Measurements from ENCODE around the gene WDR37. TPM values are rescaled to one million over a fixed set of nuclear protein-coding genes. Genes with fewer than 3 reads are reported as not detected.
"Not testable (repeated sequence)": the region's sequence is repeated elsewhere in the genome, so short reads cannot be mapped to it uniquely, and the experiment has no call there.

Gene WDR37, protein sequence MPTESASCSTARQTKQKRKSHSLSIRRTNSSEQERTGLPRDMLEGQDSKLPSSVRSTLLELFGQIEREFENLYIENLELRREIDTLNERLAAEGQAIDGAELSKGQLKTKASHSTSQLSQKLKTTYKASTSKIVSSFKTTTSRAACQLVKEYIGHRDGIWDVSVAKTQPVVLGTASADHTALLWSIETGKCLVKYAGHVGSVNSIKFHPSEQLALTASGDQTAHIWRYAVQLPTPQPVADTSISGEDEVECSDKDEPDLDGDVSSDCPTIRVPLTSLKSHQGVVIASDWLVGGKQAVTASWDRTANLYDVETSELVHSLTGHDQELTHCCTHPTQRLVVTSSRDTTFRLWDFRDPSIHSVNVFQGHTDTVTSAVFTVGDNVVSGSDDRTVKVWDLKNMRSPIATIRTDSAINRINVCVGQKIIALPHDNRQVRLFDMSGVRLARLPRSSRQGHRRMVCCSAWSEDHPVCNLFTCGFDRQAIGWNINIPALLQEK
- 8.4 and 9.7 TPM in 2 replicates for total RNA-seq (2014; rRNA removed; shearing (Covaris generic))

DNA sequence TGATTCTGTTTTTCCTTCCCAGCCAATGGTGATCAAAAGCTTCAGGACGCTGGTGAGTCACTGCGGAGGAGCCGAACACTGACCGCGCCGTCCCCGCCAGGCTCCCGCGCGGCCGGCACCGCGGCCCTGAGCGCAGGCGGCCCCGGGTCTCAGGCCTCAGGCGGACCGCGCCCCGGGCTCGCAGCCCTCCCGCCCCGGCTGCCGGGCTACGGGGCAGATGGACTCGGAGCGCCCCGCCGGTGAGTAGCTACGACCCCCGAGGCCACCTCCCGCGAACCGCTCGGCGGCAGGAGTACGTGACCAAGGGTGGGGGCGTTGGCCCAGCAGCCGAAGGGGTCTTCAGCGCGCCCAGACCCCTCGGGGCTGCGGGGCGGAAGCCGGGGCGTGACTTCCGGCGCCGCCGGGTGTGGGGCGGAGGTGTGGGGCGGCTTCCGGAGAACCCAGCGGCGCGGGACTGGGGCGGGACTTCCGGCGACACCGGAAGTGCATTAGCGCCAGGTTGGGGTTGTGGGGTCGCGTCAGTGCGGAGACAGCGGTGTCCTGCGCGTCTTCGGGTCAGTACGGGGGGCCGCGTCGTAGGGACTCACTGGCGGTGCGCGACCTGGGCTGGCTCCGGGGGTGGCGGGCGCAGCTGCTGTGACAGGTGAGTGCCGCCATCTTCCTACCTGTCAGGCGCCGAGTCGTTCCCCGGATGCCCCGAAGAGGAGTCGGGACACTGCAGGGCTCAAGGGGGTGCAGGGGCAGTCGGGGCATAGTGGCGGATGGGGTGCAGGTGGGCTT lies at the start of gene WDR37:
TSS of gene WDR37 (plus strand) at position 60 of the 780 bp plus-strand sequence. CDS start 15,771 bp downstream, outside the sequence.
- DNase-seq, result peak; percentile 98
- H3K4me3 ChIP-seq (ENCODE audit: insufficient read depth, low read depth, low read length), result peak within 1 kb of the TSS; percentile 94
- H3K27me3 ChIP-seq (ENCODE audit: control insufficient read depth, insufficient read depth, low read length), result no peaks in the 10 kb centered on the region
- H3K36me3 ChIP-seq (replicated peaks; ENCODE audit: control insufficient read depth, insufficient read depth, low read length), result peaks cover 8% of the 10 kb centered on the region

DNA sequence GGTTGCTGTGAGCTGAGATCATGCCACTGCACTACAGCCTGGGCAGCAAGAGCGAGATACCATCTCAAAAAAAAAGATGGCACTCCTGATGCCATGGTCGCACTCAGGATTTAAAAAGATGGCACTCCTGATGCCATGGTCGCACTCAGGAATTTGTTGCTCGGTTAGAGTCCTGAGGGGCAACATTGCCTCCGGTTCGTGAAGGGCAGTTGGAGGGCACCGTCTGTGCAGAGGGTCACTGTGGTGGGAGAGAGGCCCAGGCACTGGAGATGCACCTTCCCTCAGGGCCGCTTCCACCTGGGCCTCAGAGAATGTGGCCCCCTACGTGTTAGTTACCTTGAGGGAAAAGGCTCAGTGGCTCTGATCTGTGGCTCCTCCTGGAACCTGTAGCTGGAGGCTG lies 49.6 kb upstream of the WDR37 start:
- H3K36me3 ChIP-seq (replicated peaks; ENCODE audit: control insufficient read depth, insufficient read depth, low read length), result peaks cover 68% of the 10 kb centered on the region
- H3K4me3 ChIP-seq (ENCODE audit: insufficient read depth, low read depth, low read length), result no peak overlapping the region
- DNase-seq, result no peak

DNA sequence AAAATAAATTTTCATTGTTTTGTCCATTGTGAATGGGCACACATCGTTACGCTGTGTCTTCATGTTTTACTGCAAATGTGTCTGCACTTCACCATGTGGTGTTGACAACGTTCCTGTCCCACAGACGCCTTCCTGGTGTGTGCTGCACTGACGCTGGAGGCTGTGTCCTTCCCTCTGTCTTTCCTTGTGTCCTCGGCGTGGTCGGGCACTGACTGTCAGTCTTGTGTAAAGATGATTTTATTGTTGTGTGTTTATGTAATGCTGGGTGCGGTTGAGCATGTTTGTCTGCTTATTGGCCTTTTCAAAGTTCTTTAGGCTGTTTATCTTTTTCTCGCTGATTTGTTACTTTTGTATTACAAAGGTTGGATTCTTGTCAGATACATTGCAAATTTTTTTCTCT lies 48.6 kb upstream of the WDR37 start:
- H3K4me3 ChIP-seq (ENCODE audit: insufficient read depth, low read depth, low read length), result no peak overlapping the region
- no peaks in the 10 kb centered on the region for H3K27me3 ChIP-seq (ENCODE audit: control insufficient read depth, insufficient read depth, low read length)
- DNase-seq, result no peak
- peaks cover 73% of the 10 kb centered on the region for H3K36me3 ChIP-seq (replicated peaks; ENCODE audit: control insufficient read depth, insufficient read depth, low read length)

More for the DNA sequence above, 49.6 kb upstream of the WDR37 start:
- no peaks in the 10 kb centered on the region for H3K27me3 ChIP-seq (ENCODE audit: control insufficient read depth, insufficient read depth, low read length)

DNA sequence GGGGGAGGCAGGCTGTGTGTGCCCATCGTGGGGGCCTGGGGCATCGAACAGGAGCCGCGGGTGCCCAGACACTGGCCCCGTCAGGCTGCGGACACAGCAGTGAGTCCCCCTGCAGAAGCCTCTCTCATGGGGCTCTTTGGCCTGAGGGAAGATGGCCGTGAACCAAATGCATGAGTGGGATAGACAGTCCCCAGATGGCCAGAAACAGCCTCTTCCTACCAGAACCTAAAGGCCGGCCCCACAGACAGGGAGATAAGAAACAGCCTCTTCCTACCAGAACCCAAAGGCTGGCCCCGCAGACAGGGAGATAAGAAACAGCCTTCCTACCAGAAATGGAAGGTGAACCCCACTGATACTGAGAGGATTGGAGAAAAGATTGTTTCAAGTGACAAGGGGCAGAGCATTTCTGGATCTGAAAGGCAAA lies 47.1 kb upstream of the WDR37 start:
- DNase-seq, result no peak
- H3K36me3 ChIP-seq (replicated peaks; ENCODE audit: control insufficient read depth, insufficient read depth, low read length), result peaks cover 70% of the 10 kb centered on the region
- H3K4me3 ChIP-seq (ENCODE audit: insufficient read depth, low read depth, low read length), result no peak overlapping the region
- no peaks in the 10 kb centered on the region for H3K27me3 ChIP-seq (ENCODE audit: control insufficient read depth, insufficient read depth, low read length)

DNA sequence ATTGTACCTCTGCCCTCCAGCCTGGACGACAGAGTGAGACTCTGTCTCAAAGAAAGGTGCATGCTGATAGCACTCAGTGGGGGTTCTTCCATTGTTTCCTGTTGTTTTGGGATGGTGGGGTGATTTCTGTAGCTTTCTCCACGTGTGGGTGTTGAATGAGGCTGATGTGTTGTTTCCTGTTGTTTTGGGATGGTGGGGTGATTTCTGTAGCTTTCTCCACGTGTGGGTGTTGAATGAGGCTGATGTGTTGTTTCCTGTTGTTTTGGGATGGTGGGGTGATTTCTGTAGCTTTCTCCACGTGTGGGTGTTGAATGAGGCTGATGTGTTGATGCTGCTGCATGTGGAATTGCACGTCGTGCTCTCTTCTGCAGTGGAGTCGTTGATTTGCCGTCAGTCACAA lies 46.2 kb upstream of the WDR37 start:
- not testable (repeated sequence) for H3K27me3 ChIP-seq (ENCODE audit: control insufficient read depth, insufficient read depth, low read length); H3K4me3 ChIP-seq (ENCODE audit: insufficient read depth, low read depth, low read length); DNase-seq
- peaks cover 66% of the 10 kb centered on the region for H3K36me3 ChIP-seq (replicated peaks; ENCODE audit: control insufficient read depth, insufficient read depth, low read length)

DNA sequence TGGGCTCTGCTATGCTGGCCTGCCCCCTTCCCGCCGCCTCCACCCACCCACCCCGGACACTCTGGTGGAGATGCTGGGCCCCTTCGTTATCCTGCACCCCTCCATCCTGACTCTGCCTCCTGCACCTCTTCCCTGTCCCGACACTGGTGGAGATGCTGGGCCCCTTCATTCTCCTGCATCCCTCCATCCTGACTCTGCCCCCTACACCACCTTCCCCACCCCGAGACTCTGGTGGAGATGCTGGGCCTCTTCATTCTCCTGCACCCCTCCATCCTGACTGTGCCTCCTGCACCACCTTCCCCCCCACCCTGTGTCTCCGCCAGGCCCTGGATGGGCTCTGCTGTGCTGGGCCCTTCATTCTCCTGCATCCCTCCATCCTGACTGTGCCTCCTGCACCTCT lies 45.5 kb upstream of the WDR37 start:
- Histone ChIP-seq H3K36me3 (replicated peaks; ENCODE audit: control insufficient read depth, insufficient read depth, low read length) (peaks cover 65% of the 10 kb centered on the region), H3K4me3 (ENCODE audit: insufficient read depth, low read depth, low read length) (no peak overlapping the region), H3K27me3 (ENCODE audit: control insufficient read depth, insufficient read depth, low read length) (no peaks in the 10 kb centered on the region)
- no peak for DNase-seq

DNA sequence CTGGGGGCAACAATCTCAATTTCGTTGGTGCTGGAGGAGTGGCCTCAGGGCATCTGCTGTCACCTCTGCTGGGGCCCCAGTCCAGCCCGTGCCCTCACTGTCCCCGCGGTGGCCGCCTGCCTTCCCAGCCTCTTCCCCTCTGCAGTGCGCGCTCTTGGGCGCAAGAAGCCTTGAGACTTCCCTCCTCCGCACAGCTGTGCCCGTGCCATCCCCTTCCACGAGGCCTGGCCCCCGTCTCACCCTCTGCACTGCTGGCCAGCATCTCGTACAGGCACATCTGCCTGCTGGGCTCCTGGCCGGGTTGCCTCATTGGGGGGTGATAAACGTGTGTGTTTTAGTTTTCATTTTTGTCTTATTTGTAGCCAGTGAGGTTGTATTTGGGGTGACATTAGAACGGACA lies 44.5 kb upstream of the WDR37 start:
- no peaks in the 10 kb centered on the region for H3K27me3 ChIP-seq (ENCODE audit: control insufficient read depth, insufficient read depth, low read length)
- no peak for DNase-seq
- no peak overlapping the region for H3K4me3 ChIP-seq (ENCODE audit: insufficient read depth, low read depth, low read length)
- H3K36me3 ChIP-seq (replicated peaks; ENCODE audit: control insufficient read depth, insufficient read depth, low read length), result peaks cover 67% of the 10 kb centered on the region

DNA sequence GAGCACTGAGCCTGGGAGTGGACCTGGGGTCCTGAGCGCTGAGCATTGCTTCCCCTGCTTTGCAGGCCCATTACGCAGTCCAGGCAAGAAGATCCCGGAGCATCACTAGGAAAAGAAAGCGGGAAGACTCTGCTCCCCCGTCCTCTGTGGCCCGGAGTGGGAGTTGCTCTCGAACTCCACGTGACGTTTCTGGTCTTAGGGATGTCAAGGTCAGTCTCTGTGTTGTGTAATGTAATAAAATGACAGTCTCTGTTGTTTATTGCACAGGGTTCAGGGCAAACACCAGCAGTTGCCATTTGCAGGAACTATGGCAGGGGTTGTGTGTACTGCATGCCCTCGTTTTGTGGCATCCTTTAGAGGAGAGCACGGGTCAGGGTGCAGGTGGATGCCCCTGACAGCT lies 40.5 kb upstream of the WDR37 start:
- H3K27me3 ChIP-seq (ENCODE audit: control insufficient read depth, insufficient read depth, low read length), result no peaks in the 10 kb centered on the region
- no peak for DNase-seq
- no peak overlapping the region for H3K4me3 ChIP-seq (ENCODE audit: insufficient read depth, low read depth, low read length)
- peaks cover 47% of the 10 kb centered on the region for H3K36me3 ChIP-seq (replicated peaks; ENCODE audit: control insufficient read depth, insufficient read depth, low read length)

DNA sequence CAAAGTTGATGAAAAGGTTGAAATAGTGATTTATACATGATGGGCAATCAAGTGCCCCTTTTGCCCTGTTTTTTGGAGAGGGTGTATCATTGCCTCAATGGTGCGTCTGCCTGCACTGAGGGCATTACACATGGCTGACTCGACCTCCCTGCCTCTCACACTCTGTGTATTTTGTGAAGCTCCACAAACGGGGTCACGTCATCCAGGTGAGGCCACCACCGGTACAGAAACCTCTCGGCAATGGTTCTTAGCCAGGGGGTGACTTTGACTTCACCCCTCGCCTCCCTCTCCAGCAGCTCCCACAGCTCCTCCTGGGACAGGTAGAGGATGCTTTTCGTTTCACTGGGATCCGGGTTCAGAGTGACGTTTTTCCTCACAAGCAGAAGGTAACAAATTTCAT lies 36.8 kb upstream of the WDR37 start:
- DNase-seq, result no peak
- Histone ChIP-seq H3K36me3 (replicated peaks; ENCODE audit: control insufficient read depth, insufficient read depth, low read length) (peaks cover 23% of the 10 kb centered on the region), H3K4me3 (ENCODE audit: insufficient read depth, low read depth, low read length) (no peak overlapping the region), H3K27me3 (ENCODE audit: control insufficient read depth, insufficient read depth, low read length) (no peaks in the 10 kb centered on the region)

DNA sequence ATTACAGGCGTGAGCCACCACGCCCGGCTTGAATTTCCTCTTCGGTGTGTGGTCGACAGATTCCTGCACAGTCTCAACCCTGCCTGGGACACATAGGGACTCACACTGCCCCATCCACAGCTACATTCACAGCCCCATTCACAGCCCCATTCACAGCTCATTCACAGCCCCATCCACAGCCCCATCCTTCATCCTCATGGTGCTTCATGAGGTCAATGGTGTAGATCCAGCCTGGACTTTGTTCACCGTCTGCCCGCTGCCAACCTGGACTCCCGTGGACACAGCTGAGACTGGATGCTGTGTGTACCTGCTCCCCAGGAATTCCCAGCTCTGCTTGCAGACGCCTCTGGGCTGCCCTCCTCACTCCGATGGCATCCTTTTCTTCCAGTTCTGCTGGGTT lies 35.7 kb upstream of the WDR37 start:
- DNase-seq, result peak; percentile 19
- H3K27me3 ChIP-seq (ENCODE audit: control insufficient read depth, insufficient read depth, low read length), result no peaks in the 10 kb centered on the region
- peaks cover 19% of the 10 kb centered on the region for H3K36me3 ChIP-seq (replicated peaks; ENCODE audit: control insufficient read depth, insufficient read depth, low read length)
- no peak overlapping the region for H3K4me3 ChIP-seq (ENCODE audit: insufficient read depth, low read depth, low read length)

DNA sequence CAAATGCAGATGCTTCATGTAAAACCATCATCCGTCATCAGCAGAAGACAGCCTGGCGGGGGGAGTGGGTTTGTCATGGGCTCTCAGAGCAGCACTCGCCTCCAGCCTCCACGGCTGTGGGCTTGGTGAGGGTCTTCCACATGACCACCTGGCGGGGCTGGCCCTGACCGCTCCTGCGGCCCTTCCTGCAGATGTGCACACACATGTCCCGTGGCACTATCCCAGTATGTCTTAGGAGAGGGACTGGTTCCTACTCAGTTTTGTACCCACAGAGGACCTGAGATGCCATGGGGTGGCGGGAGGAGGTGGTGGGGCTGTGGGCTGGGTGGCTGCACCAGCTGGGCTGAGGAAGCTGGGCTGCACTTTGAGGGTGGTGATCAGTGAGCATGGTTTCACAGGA lies 35.2 kb upstream of the WDR37 start:
- peak; percentile 32 for DNase-seq
- Histone ChIP-seq H3K36me3 (replicated peaks; ENCODE audit: control insufficient read depth, insufficient read depth, low read length) (peaks cover 15% of the 10 kb centered on the region), H3K4me3 (ENCODE audit: insufficient read depth, low read depth, low read length) (no peak overlapping the region), H3K27me3 (ENCODE audit: control insufficient read depth, insufficient read depth, low read length) (no peaks in the 10 kb centered on the region)

DNA sequence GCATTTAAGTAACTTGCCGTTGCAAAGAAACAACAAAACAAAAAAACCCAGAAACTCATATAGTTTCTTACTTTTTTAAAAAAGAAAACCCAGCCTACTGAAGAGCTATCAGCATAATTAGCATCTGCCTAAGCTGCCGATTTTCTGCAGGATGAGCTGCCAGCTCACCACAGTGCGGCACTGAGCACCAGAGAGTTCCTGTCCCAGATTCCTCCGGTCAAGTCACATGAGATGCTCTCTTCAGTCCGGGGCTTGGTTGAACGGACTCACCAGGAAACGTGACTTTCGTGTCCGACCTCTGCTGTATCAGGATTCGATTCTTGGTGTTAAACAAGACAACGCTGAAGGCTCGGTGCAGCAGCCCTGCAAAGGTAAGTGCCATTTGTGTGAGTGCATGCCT lies 33.8 kb upstream of the WDR37 start:
- H3K27me3 ChIP-seq (ENCODE audit: control insufficient read depth, insufficient read depth, low read length), result no peaks in the 10 kb centered on the region
- DNase-seq, result peak; percentile 44
- peaks cover 3% of the 10 kb centered on the region for H3K36me3 ChIP-seq (replicated peaks; ENCODE audit: control insufficient read depth, insufficient read depth, low read length)
- H3K4me3 ChIP-seq (ENCODE audit: insufficient read depth, low read depth, low read length), result no peak overlapping the region

DNA sequence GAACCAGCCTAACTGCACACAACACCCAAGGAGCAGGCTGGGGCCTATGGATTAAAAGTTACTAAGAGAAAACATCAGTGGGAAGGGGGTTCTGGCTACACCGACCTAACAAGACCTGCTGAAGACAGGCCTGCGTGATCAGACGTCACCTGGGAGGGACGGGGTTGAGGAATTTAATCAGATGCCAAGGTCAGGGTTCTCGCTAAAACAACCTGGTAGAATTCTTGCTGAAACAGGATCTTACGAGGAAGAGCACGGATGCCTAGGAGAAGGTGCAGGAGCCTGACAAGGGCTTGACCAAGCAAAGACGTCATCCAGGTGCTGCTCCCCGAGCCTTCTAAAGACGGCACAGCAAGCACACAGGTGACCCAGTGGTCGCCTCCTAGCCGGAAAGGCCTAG lies 32.1 kb upstream of the WDR37 start:
- H3K4me3 ChIP-seq (ENCODE audit: insufficient read depth, low read depth, low read length), result no peak overlapping the region
- no peaks in the 10 kb centered on the region for H3K27me3 ChIP-seq (ENCODE audit: control insufficient read depth, insufficient read depth, low read length)
- H3K36me3 ChIP-seq (replicated peaks; ENCODE audit: control insufficient read depth, insufficient read depth, low read length), result no peaks in the 10 kb centered on the region
- DNase-seq, result no peak

DNA sequence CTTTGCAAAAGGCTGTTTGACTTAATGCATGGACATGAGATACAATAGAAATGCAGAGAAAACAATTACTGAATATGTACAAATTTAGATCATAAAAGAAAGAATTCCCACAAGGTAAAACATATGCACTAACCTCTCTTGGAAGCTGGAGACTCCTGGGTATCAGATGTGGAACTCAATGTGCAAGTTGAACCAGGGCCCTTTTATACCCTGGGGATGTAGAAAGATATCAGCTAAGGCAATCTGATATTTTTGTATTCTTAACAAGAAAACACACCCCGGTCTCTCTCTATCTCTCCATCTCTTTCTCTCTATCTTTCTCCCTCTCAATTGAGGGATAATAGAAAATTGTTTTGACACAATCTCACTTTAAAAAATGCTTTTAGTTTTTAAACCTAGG lies 30.5 kb upstream of the WDR37 start, which contains the start of gene IDI2:
TSS of gene IDI2 (minus strand) at position 177 of the 400 bp plus-strand sequence. CDS start 1,136 bp downstream, outside the sequence.
- no peak for DNase-seq
- Histone ChIP-seq H3K27me3 (ENCODE audit: control insufficient read depth, insufficient read depth, low read length) (no peaks in the 10 kb centered on the region), H3K4me3 (ENCODE audit: insufficient read depth, low read depth, low read length) (no peak within 1 kb of the TSS), H3K36me3 (replicated peaks; ENCODE audit: control insufficient read depth, insufficient read depth, low read length) (no peaks in the 10 kb centered on the region)

DNA sequence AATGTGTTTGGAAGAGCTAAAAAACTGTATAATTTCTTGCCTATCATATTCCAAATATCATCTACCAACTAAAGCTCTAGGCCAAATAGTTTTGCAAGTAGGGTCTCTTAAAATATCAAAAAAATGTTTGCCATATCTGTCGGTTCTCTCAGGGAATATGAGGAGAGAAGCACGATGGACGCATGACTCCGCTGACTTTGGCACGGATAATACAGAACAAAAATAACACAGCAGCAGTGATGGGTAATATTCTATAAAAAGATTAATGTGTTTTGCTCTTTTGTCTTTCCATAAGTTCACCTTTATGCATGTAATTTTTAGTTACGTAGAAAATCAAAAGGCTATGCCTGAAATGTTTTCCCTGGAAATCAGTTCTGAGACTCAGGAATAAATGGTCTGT lies 29.6 kb upstream of the WDR37 start:
- no peak for DNase-seq
- Histone ChIP-seq H3K4me3 (ENCODE audit: insufficient read depth, low read depth, low read length) (no peak overlapping the region), H3K36me3 (replicated peaks; ENCODE audit: control insufficient read depth, insufficient read depth, low read length) (no peaks in the 10 kb centered on the region), H3K27me3 (ENCODE audit: control insufficient read depth, insufficient read depth, low read length) (no peaks in the 10 kb centered on the region)
